ENCODE results near the gene PSTPIP2.
"Not testable (repeated sequence)": the region's sequence is repeated elsewhere in the genome, so short reads cannot be mapped to it uniquely, and the experiment has no call there.

Gene PSTPIP2

GRCh38 chr18:45967007-45967706, 104.9 kb downstream of the PSTPIP2 start, which contains the start of gene EPG5:
EPG5 (minus strand) TSS chr18:45967329; CDS start chr18:45967239, 90 bp downstream.
- DNase-seq (ENCODE audit: insufficient read length, low spot score), result peak; percentile 89
- TF ChIP-seq CTCF (IDR thresholded peaks at IDR 0.05; ENCODE audit: insufficient read depth, missing control alignments), result no peak
- FAIRE-seq, result no peak

- FAIRE-seq; DNase-seq (ENCODE audit: insufficient read length, low spot score): not testable (repeated sequence)
Observed at GRCh38 chr18:45964913-45965312, 107.1 kb downstream of the PSTPIP2 start.

- FAIRE-seq (no peak), DNase-seq (ENCODE audit: insufficient read length, low spot score) (no peak)
- TF ChIP-seq CTCF (IDR thresholded peaks at IDR 0.05; ENCODE audit: insufficient read depth, missing control alignments), result no peak
Observed at GRCh38 chr18:45962866-45963265, 109.2 kb downstream of the PSTPIP2 start.

GRCh38 chr18:45962461-45962860, 109.6 kb downstream of the PSTPIP2 start:
- no peak for TF ChIP-seq CTCF (IDR thresholded peaks at IDR 0.05; ENCODE audit: insufficient read depth, missing control alignments)
- no peak for FAIRE-seq
- no peak for DNase-seq (ENCODE audit: insufficient read length, low spot score)

- not testable (repeated sequence) for FAIRE-seq; DNase-seq (ENCODE audit: insufficient read length, low spot score)
Observed at GRCh38 chr18:45959484-45959883, 112.6 kb downstream of the PSTPIP2 start.

- no peak for TF ChIP-seq CTCF (IDR thresholded peaks at IDR 0.05; ENCODE audit: insufficient read depth, missing control alignments)
- no peak for DNase-seq (ENCODE audit: insufficient read length, low spot score)
- FAIRE-seq, result no peak
Observed at GRCh38 chr18:45958730-45959129, 113.3 kb downstream of the PSTPIP2 start.

GRCh38 chr18:45958027-45958426, 114.0 kb downstream of the PSTPIP2 start:
- TF ChIP-seq CTCF (IDR thresholded peaks at IDR 0.05; ENCODE audit: insufficient read depth, missing control alignments), result no peak
- no peak for DNase-seq (ENCODE audit: insufficient read length, low spot score)
- no peak for FAIRE-seq

- FAIRE-seq (no peak), DNase-seq (ENCODE audit: insufficient read length, low spot score) (no peak)
- no peak for TF ChIP-seq CTCF (IDR thresholded peaks at IDR 0.05; ENCODE audit: insufficient read depth, missing control alignments)
Observed at GRCh38 chr18:45957100-45957499, 115.0 kb downstream of the PSTPIP2 start.

Data from D721Med (cell line).